Measurements from ENCODE around the gene CALCR. TPM values are rescaled to one million over a fixed set of nuclear protein-coding genes. Genes with fewer than 3 reads are reported as not detected.

CALCR gene
- total and polyA plus RNA-seq, 2 donors (not counting 1 experiment from before 2014, with no cell fraction given) = not detected

DNA sequence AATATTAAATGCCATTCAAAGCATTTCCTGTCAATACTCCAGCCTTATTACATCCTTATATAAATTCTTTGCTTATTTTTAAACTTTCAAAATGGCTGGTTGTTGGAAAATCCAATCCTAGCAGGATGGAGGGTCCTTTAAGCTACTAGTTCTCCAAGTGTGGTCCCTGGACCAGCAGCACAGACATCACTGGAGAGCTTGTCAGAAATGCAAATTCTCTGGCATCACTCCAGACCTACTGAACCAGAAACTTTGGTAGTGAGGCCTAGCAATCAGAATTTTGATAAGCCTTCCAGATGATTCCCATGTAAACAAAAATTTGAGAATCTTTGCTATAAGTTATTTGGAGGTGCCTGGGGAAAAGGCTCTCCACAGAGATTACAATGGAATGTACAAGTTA is 43.8 kb downstream of the CALCR start:
- no peak overlapping the region for H3K4me3 Mint-ChIP-seq
- H3K9me3 Mint-ChIP-seq (ENCODE audit: insufficient read depth) = no peaks in the 10 kb centered on the region
- Histone ChIP-seq H4K20me1 (ENCODE audit: control insufficient read depth, insufficient read depth, low read length, poor library complexity, severe bottlenecking) (no peaks in the 10 kb centered on the region), H3K9ac (ENCODE audit: low read length) (no peak overlapping the region), H3K4me1 (ENCODE audit: control insufficient read depth in 2 of 2, insufficient read depth in 2 of 2, low read length in 2 of 2) (no peaks in the 10 kb centered on the region), H2AFZ (ENCODE audit: insufficient read depth, low read depth, low read length, poor library complexity, severe bottlenecking) (no peak overlapping the region), H3K4me3 (ENCODE audit: control extremely low read depth in 1 of 5, extremely low read depth in 1 of 5, insufficient read depth in 1 of 5, low read depth in 2 of 5, low read length in 4 of 5) (no peak overlapping the region), H3K9me3 (ENCODE audit: control extremely low read depth in 1 of 3, control insufficient read depth in 2 of 3, insufficient read depth in 1 of 3, low read length in 2 of 3) (no peaks in the 10 kb centered on the region), H3K27ac (ENCODE audit: low read length in 2 of 2) (no peak overlapping the region), H3K79me2 (ENCODE audit: control insufficient read depth, insufficient read depth, low read length) (no peaks in the 10 kb centered on the region), H3K36me3 (replicated peaks in 1 of 2; ENCODE audit: control extremely low read depth in 1 of 2, control insufficient read depth in 1 of 2, extremely low read depth in 1 of 2, insufficient read depth in 2 of 2, low read length in 1 of 2) (no peaks in the 10 kb centered on the region), H3K4me2 (replicated peaks; ENCODE audit: low read depth, low read length, poor library complexity, severe bottlenecking) (no peak overlapping the region), H3K27me3 (replicated peaks in 1 of 4; ENCODE audit: control extremely low read depth in 1 of 4, control insufficient read depth in 3 of 4, insufficient read depth in 4 of 4, low read length in 3 of 4) (no peaks in the 10 kb centered on the region)
- TF ChIP-seq, protein P1, sequence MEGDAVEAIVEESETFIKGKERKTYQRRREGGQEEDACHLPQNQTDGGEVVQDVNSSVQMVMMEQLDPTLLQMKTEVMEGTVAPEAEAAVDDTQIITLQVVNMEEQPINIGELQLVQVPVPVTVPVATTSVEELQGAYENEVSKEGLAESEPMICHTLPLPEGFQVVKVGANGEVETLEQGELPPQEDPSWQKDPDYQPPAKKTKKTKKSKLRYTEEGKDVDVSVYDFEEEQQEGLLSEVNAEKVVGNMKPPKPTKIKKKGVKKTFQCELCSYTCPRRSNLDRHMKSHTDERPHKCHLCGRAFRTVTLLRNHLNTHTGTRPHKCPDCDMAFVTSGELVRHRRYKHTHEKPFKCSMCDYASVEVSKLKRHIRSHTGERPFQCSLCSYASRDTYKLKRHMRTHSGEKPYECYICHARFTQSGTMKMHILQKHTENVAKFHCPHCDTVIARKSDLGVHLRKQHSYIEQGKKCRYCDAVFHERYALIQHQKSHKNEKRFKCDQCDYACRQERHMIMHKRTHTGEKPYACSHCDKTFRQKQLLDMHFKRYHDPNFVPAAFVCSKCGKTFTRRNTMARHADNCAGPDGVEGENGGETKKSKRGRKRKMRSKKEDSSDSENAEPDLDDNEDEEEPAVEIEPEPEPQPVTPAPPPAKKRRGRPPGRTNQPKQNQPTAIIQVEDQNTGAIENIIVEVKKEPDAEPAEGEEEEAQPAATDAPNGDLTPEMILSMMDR (IDR thresholded peaks at IDR 0.05) = no peak
- POLR2A ChIA-PET = no interaction called here
- H3K27me3 Mint-ChIP-seq = peaks cover 3% of the 10 kb centered on the region
- ATAC-seq (ENCODE audit: low read depth) = no peak
- CTCF ChIA-PET = no interaction called here
- DNase-seq = no peak
- no peak overlapping the region for H3K27ac Mint-ChIP-seq
- H3K4me1 Mint-ChIP-seq = no peaks in the 10 kb centered on the region
- intact Hi-C loops (cut with micrococcal nuclease) = no loop called here

DNA sequence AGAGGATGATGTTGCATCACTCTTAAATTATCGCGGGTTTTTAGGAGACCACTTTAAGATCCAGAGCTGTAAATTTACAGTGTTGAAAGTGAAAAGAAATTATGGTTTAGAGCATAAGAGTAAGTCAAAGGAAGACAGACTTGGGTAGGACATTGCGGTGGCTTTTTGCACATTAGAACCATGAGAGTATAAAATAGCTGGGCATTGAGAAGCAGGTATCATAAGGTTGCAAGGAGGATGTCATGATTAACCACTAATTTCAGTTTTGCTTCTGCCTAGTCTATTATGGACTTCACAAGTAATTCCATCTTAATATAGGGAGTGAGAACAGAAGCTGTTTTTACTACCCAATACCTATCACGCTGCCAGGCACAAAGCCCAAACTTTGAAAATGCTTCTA is 57.7 kb downstream of the CALCR start:
- DNase-seq (no peak), ATAC-seq (ENCODE audit: low read depth) (no peak)
- no peaks in the 10 kb centered on the region for H3K4me1 Mint-ChIP-seq
- no peak overlapping the region for H3K4me3 Mint-ChIP-seq
- Histone ChIP-seq H3K4me2 (replicated peaks; ENCODE audit: low read depth, low read length, poor library complexity, severe bottlenecking) (no peak overlapping the region), H2AFZ (ENCODE audit: insufficient read depth, low read depth, low read length, poor library complexity, severe bottlenecking) (no peak overlapping the region), H3K9ac (ENCODE audit: low read length) (no peak overlapping the region), H3K9me3 (ENCODE audit: control extremely low read depth in 1 of 3, control insufficient read depth in 2 of 3, insufficient read depth in 1 of 3, low read length in 2 of 3) (no peaks in the 10 kb centered on the region), H3K27ac (ENCODE audit: low read length in 2 of 2) (no peak overlapping the region), H3K4me1 (ENCODE audit: control insufficient read depth in 2 of 2, insufficient read depth in 2 of 2, low read length in 2 of 2) (no peaks in the 10 kb centered on the region), H3K79me2 (ENCODE audit: control insufficient read depth, insufficient read depth, low read length) (no peaks in the 10 kb centered on the region), H4K20me1 (ENCODE audit: control insufficient read depth, insufficient read depth, low read length, poor library complexity, severe bottlenecking) (no peaks in the 10 kb centered on the region), H3K36me3 (replicated peaks in 1 of 2; ENCODE audit: control extremely low read depth in 1 of 2, control insufficient read depth in 1 of 2, extremely low read depth in 1 of 2, insufficient read depth in 2 of 2, low read length in 1 of 2) (no peaks in the 10 kb centered on the region), H3K27me3 (replicated peaks in 1 of 4; ENCODE audit: control extremely low read depth in 1 of 4, control insufficient read depth in 3 of 4, insufficient read depth in 4 of 4, low read length in 3 of 4) (no peaks in the 10 kb centered on the region), H3K4me3 (ENCODE audit: control extremely low read depth in 1 of 5, extremely low read depth in 1 of 5, insufficient read depth in 1 of 5, low read depth in 2 of 5, low read length in 4 of 5) (no peak overlapping the region)
- POLR2A ChIA-PET = no interaction called here
- 100% methylated on average over 2 of the region's 4 CpGs for WGBS (ENCODE audit: insufficient coverage)
- H3K27me3 Mint-ChIP-seq = no peaks in the 10 kb centered on the region
- no peak for TF ChIP-seq EZH2 (IDR thresholded peaks at IDR 0.05; ENCODE audit: borderline replicate concordance, insufficient read depth, low read depth, low read length, poor library complexity, severe bottlenecking)
- TF ChIP-seq, protein P1 (IDR thresholded peaks at IDR 0.05) = no peak
- H3K9me3 Mint-ChIP-seq (ENCODE audit: insufficient read depth) = no peaks in the 10 kb centered on the region
- CTCF ChIA-PET = no interaction called here
- intact Hi-C loops (cut with micrococcal nuclease) = no loop called here
- H3K27ac Mint-ChIP-seq = no peak overlapping the region
